Hematopoietic multipotent progenitor cell treated with erythropoietin and hydrocortisone succinate and interleukin-3 and kit ligand, for 6 days (in vitro differentiated cells): ENCODE data around the gene ANKRD65.
"Not testable (repeated sequence)": the region's sequence is repeated elsewhere in the genome, so short reads cannot be mapped to it uniquely, and the experiment has no call there.

Experiments
- DNase-seq: peaks from one replicate; pipeline ENCODE4 v3.0.0-alpha.2; 2015

The ANKRD65 gene

GRCh38 chr1:1421147-1421906 lies at the start of gene ANKRD65:
Gene ANKRD65 (minus strand): TSS chr1:1421276. CDS start chr1:1421005, 271 bp downstream.
- DNase-seq: no peak

DNA sequence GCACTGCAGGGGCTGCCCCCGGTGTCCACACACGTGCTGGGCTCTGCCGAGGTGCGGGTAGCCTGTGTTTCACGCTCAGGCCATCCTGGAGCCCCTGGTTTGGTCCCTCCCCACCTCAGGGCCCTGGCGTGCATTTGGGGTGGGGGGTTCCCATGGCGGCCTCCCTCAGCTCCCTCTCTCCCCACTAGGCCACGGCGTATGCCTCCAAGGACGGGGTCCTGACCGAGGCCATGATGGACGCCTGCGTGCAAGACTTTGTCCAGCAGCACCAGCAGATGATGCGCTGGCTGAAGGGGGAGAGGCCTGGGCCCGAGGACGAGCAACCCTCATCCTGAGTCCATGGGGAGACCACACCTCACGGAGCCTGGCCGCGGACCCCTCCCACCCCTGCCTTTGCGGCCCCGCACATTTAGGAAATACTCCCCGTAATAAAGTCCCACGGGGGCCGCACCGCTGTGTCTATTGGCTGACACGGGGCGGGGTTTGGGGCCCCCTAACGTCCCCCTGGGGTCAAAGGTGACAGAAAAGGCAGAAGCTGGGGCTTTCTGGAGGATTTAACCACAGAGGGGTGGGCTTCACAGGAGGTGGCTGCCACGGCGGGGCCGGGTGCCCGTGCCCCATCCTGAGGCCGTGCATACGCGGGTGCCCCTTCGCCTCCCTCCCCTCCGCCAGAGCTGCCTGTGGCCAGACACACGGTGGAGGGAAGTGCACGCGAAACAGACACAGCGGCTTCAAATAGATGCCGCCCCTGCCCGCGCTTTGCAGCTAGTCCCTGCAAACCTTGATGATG lies 47.3 kb upstream of the ANKRD65 start:
- not testable (repeated sequence) for DNase-seq

- DNase-seq: no peak
Measured at GRCh38 chr1:1463312-1463711, 42.2 kb upstream of the ANKRD65 start.

- DNase-seq: no peak
Measured at GRCh38 chr1:1462318-1462966, 41.4 kb upstream of the ANKRD65 start.

- DNase-seq: peak; percentile 47
Measured at GRCh38 chr1:1461721-1462317, 40.7 kb upstream of the ANKRD65 start.

- no peak for DNase-seq
Measured at GRCh38 chr1:1460540-1461130, 39.6 kb upstream of the ANKRD65 start.

- DNase-seq: not testable (repeated sequence)
Measured at GRCh38 chr1:1459711-1460110, 38.6 kb upstream of the ANKRD65 start.

- DNase-seq: not testable (repeated sequence)
Measured at GRCh38 chr1:1459156-1459555, 38.1 kb upstream of the ANKRD65 start.

DNA sequence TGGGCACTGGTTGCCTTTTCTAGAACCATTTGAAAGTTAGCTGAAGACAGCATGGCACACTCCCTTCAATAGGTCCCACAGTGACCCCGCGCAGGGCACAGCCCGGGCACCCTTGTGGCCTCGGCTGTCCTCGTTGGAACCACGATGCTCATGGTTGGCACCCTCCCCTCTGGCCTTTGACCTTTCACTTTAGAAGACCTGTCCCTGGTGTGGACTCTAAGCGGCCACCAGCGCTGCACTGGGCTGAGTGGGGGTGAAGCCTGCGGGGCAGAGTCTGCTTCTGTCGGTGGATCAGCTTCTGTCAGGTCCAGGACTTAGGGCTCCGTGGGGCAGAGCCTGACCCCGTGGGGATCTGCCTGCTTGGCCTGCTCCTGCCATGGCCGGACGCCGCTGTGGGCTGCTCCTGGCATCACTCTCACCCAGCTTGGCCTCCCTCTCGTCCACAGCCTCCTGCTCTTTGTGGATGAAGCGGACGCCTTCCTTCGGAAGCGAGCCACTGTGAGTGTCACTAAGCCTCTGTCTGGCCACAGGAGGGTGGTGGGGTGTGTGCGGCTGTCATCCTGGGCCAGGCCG lies 35.7 kb upstream of the ANKRD65 start:
- not testable (repeated sequence) for DNase-seq

DNA sequence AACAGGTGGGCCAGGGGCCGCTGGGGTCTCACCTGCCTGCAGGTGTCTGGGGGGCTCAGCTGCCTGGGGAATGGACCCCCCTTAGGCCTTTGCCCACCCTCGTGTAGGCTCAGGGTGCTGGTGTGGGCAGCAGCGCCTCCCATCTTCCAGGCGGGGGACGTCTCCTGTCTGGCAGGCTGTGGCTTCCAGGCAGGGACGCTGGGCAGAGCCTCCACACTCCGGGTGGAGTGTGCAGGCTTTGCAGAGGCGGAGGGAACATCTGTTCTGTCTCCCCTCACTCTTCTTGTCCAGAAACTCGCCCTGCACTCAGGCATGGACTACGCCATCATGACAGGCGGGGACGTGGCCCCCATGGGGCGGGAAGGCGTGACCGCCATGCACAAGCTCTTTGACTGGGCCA lies 34.9 kb upstream of the ANKRD65 start:
- DNase-seq: not testable (repeated sequence)

GRCh38 chr1:1455366-1455884 lies 34.3 kb upstream of the ANKRD65 start:
- DNase-seq: no peak

DNA sequence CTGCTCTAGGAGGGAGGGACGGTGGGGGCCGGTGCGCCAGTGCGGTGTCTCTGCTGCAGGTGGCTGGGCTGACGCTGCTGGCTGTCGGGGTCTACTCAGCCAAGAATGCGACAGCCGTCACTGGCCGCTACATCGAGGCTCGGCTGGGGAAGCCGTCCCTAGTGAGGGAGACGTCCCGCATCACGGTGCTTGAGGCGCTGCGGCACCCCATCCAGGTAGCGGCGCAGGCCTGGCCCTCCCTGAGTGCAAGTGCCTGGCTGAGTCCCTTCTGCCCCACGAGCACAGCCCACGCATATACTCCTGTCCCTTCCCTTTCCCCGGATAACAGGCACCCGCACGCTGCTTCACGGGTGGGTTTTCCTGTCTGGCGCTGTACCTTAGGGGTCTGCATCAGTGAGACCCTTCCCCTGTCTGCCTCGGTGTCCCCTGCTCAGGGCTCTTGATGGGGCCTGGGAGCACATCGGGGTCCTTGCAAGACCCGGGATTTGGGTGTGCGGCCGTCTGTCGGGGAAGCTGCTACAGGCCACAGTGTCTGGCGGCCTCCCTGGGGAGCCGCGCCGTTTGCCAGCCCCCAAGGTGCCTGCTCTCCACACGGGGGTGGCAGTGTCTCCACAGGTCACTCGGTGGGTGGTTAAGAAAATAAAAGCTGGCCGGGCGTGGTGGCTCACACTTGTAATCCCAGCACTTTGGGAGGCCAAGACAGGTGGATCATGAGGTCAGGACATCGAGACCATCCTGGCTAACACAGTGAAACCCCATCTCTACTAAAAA lies 33.4 kb upstream of the ANKRD65 start:
- not testable (repeated sequence) for DNase-seq

DNA sequence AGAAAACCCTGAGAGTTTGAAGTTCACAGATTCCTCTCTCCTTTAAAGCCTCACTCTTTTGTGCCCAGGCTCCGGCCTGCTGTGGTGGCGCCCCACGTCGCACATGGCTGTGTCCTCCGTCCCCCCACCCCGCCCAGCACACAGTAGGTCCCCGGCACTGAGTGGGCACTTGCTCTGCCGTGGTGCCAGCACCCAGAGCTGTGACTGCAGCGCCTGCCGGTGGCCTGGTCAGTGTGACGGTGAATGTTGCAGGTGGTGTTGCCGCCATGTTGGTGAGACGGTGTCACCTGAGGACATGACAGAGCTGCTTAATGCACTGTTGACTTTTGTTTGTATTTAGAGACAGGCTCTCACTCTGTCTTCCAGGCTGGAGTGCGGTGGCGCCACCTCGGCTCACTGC lies 31.8 kb upstream of the ANKRD65 start:
- no peak for DNase-seq

DNA sequence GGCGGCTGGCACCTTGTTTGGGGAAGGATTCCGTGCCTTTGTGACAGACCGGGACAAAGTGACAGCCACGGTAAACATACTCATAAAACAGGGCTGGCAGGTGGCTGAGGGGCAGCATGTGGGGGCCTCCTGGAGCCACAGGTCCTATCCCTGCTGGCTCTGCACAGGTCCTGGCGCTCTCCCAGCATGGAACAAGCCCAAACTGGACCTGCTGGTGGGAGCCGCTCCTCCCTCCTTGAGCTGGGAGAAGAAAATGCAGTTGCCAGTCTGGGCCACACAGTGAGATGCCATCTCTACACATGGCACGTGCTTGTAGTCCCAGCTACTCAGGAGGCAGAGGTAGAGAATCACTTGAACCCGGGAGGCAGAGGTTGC lies 31.3 kb upstream of the ANKRD65 start:
- DNase-seq: not testable (repeated sequence)

DNA sequence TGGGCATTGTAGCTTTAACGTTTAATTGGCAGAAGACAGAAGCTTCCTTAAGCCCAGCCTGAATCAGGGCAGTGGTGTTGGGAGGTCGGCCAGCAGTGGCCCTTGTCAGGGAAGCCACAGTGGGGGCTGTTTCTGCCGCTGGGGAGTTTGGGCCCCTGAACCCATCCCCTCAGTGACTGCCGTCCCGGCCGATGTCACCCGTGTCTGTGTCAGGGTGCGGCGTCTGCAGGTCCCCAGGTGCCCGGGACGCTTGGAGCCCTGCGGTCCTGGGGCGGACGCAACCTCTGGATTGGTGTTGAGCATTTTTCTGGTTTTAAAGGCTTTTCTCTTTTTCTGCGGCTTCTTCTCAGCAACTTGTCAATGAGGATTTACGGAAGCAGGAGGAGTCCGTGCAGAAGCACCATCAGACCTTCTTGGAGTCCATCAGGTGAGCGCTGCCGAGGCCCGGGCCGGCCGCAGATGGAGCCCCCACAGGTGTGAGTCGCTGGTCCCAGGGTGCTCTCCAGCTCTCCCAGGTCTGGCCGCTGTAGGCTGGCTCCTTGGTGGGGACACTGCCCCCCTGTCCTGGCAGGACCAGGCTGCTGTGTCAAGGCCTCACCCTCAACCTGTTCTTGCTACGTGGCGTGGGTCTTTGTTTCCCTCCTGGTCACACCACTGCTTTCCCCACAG lies 30.8 kb upstream of the ANKRD65 start:
- no peak for DNase-seq

- not testable (repeated sequence) for DNase-seq
Measured at GRCh38 chr1:1450616-1451015, 29.5 kb upstream of the ANKRD65 start.

- DNase-seq: no peak
Measured at GRCh38 chr1:1449099-1449739, 28.1 kb upstream of the ANKRD65 start, which contains the start of gene ATAD3C. Gene ATAD3C (plus strand): TSS chr1:1449689. CDS start chr1:1450684, 995 bp downstream.

DNA sequence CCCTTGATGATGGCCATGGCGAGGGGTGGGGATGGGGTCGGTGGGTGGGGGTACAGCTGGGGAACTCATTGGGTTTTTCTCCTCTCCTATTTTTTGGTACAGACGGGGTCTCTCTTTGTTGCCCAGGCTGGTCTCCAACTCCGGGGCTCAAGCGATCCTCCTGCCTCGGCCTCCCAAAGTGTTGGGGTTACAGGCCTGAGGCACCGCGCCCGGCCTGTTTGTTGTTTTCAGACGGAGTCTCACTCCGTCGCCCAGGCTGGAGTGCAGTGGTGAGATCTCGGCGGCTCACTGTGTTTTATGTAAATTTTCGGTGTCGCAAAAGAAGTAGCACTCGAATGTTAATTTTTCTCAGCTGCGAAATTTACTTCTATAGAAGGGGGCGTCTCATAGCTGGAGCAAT lies 25.6 kb upstream of the ANKRD65 start:
- DNase-seq: not testable (repeated sequence)

- DNase-seq: no peak
Measured at GRCh38 chr1:1442069-1442770, 21.1 kb upstream of the ANKRD65 start.
